SK-N-SH (cell line): ENCODE data around the gene PARD3B. TPM values are rescaled to one million over a fixed set of nuclear protein-coding genes. Genes with fewer than 3 reads are reported as not detected.

ENCODE experiments used
- CTCF ChIA-PET: fragments of 300-600, 350-600 bp; formaldehyde crosslinking; extraction: SDS; loops from one replicate; lab custom pipeline; 2021; lab: Yijun Ruan, JAX
- POLR2A ChIA-PET: fragments of 350-600 bp; sonication (Branson Sonifier 250); formaldehyde crosslinking; extraction: SDS; loops from one replicate; lab custom pipeline; 2020; ENCODE audit warnings: antibody characterized with exemption, inconsistent platforms; lab: Yijun Ruan, JAX
- DNase-seq: peaks from one replicate; pipeline ENCODE4 v3.0.0; 2012
- H2AFZ ChIP-seq: fragments of 200-600 bp; sonication (generic); 2 replicates; pipeline ENCODE4 v1.8.1; 2016; ENCODE audit warnings: antibody characterized with exemption, mild to moderate bottlenecking, low read depth
- H3F3A ChIP-seq: fragments of 200-600 bp; sonication (generic); replicated peaks from 2 replicates; pipeline ENCODE3; 2016; ENCODE audit warnings: antibody characterized with exemption, mild to moderate bottlenecking; ENCODE audit not compliant: insufficient read depth
- H3K27ac ChIP-seq, 2 experiments: fragments of 200-500 bp in 1 of 2; fragments of 200-600 bp in 1 of 2; sonication (Bioruptor generic) in 1 of 2; sonication (generic), shearing (Covaris generic) in 1 of 2; 2 replicates each; pipeline versions ENCODE4 v1.5.1 to v1.6.1; 2014 to 2016; ENCODE audit warnings: low read depth in 2 of 2, inconsistent platforms in 1 of 2, low read length in 1 of 2, mild to moderate bottlenecking in 1 of 2, mixed read lengths in 1 of 2
- H3K27me3 ChIP-seq: fragments of 200-600 bp; sonication (generic), shearing (Covaris generic); 2 replicates; pipeline ENCODE4 v1.6.1; 2016; ENCODE audit warnings: mixed run types; ENCODE audit not compliant: insufficient read depth
- H3K36me3 ChIP-seq, 2 experiments: fragments of 200-500 bp in 1 of 2; fragments of 200-600 bp in 1 of 2; sonication (Bioruptor generic) in 1 of 2; sonication (generic) in 1 of 2; replicated peaks in 1 of 2; 2 replicates each; pipeline versions ENCODE3 to v1.5.1; 2014 to 2016; ENCODE audit warnings: low read length in 1 of 2, mild to moderate bottlenecking in 1 of 2; ENCODE audit not compliant: insufficient read depth in 2 of 2, control insufficient read depth in 1 of 2
- H3K4me1 ChIP-seq, 2 experiments: fragments of 200-500 bp in 1 of 2; fragments of 200-600 bp in 1 of 2; sonication (Bioruptor generic) in 1 of 2; sonication (generic), shearing (Covaris generic) in 1 of 2; 2 replicates each; pipeline versions ENCODE4 v1.5.1 to v1.6.1; 2014 to 2016; ENCODE audit warnings: low read depth in 1 of 2, low read length in 1 of 2, mixed run types in 1 of 2; ENCODE audit not compliant: insufficient read depth in 2 of 2, control insufficient read depth in 1 of 2
- H3K4me2 ChIP-seq: fragments of 200-600 bp; sonication (generic), shearing (Covaris generic); 2 replicates; pipeline ENCODE4 v1.6.1; 2017; ENCODE audit warnings: mixed run types
- H3K4me3 ChIP-seq, 2 experiments: fragments of 200-500 bp in 1 of 2; fragments of 200-600 bp in 1 of 2; sonication (Bioruptor generic) in 1 of 2; sonication (generic), shearing (Covaris generic) in 1 of 2; 2 replicates each; pipeline versions ENCODE4 v1.5.1 to v1.8.1; 2014 to 2016; ENCODE audit warnings: low read depth in 2 of 2, inconsistent platforms in 1 of 2, low read length in 1 of 2, mild to moderate bottlenecking in 1 of 2, mixed read lengths in 1 of 2, moderate library complexity in 1 of 2
- H3K79me2 ChIP-seq: fragments of 200-600 bp; sonication (generic); 2 replicates; pipeline ENCODE4 v1.8.1; 2017; ENCODE audit warnings: mild to moderate bottlenecking; ENCODE audit not compliant: insufficient read depth
- H3K9ac ChIP-seq: fragments of 200-600 bp; sonication (generic); 2 replicates; pipeline ENCODE4 v1.6.1; 2017; ENCODE audit warnings: mixed run types
- H3K9me2 ChIP-seq: fragments of 200-600 bp; sonication (generic); 2 replicates; pipeline ENCODE4 v1.6.1; 2017; ENCODE audit warnings: mixed run types
- H3K9me3 ChIP-seq: fragments of 200-600 bp; sonication (generic); 2 replicates; pipeline ENCODE4 v1.6.1; 2017; ENCODE audit warnings: mixed run types, mild to moderate bottlenecking, moderate library complexity
- H4K20me1 ChIP-seq: fragments of 200-600 bp; sonication (generic); 2 replicates; pipeline ENCODE4 v1.6.1; 2017; ENCODE audit warnings: mild to moderate bottlenecking, mixed run types; ENCODE audit not compliant: insufficient read depth
- CHD2 ChIP-seq: fragments of 150-350 bp; IDR thresholded peaks from 2 replicates; pipeline ENCODE4 v1.6.1; 2018; ENCODE audit warnings: low read length; ENCODE audit not compliant: partially characterized antibody
- EP300 ChIP-seq, 2 experiments: IDR thresholded peaks; 2 replicates each; pipeline versions ENCODE4 v1.4.0 to v1.6.1; 2012; ENCODE audit warnings: borderline replicate concordance in 1 of 2, low read depth in 1 of 2, low read length in 1 of 2
- EZH2phosphoT487 ChIP-seq: fragments of 200-600 bp; sonication (generic); IDR thresholded peaks from 2 replicates; pipeline ENCODE4 v1.6.1; 2017; ENCODE audit warnings: low read depth, mixed run types, mild to moderate bottlenecking, antibody characterized with exemption, moderate library complexity, borderline replicate concordance
- NFIC ChIP-seq: IDR thresholded peaks from 2 replicates; pipeline ENCODE4 v1.4.0; 2012; ENCODE audit warnings: borderline replicate concordance
- SMC3 ChIP-seq: IDR thresholded peaks from 2 replicates; pipeline ENCODE4 v1.6.1; 2012; ENCODE audit warnings: low read depth, low read length, improper control_type of control experiment
- TAF1 ChIP-seq: IDR thresholded peaks from 2 replicates; pipeline ENCODE4 v1.6.1; 2012; ENCODE audit warnings: low read depth, mild to moderate bottlenecking, low read length, moderate library complexity, borderline replicate concordance
- TCF12 ChIP-seq: IDR thresholded peaks from 2 replicates; pipeline ENCODE4 v1.4.0; 2012
- TEAD4 ChIP-seq: IDR thresholded peaks from 2 replicates; pipeline ENCODE4 v1.4.0; 2012; ENCODE audit warnings: mild to moderate bottlenecking, borderline replicate concordance; ENCODE audit not compliant: insufficient read depth
- YY1 ChIP-seq: IDR thresholded peaks from 2 replicates; pipeline ENCODE4 v1.4.0; 2012; ENCODE audit warnings: low read depth, mild to moderate bottlenecking
- WGBS: methylation state at CpG from one replicate; pipeline ENCODE4 v1.1.6; 2017; ENCODE audit warnings: low lambda C conversion rate; 5-methylcytosine and 5-hydroxymethylcytosine counted together
- polyA plus RNA-seq, 3 experiments: library from polyadenylated mRNA; depleted of rRNA; stranded (reverse); fragments of >200 nt; gene quantifications; 2 replicates each; pipeline ENCODE4 v1.2.3, GENCODE V29; 2012
- TF ChIP-seq, protein P1 (sequence below): IDR thresholded peaks from 2 replicates; pipeline ENCODE4 v1.4.0; 2012; ENCODE audit warnings: low read depth, borderline replicate concordance
- TF ChIP-seq, protein P2 (sequence below): IDR thresholded peaks from 2 replicates; pipeline ENCODE4 v1.6.1; 2012; ENCODE audit warnings: mild to moderate bottlenecking, low read depth, low read length, moderate library complexity
- TF ChIP-seq, protein P3 (sequence below): IDR thresholded peaks from 2 replicates; pipeline ENCODE4 v1.4.0; 2012; ENCODE audit warnings: low read depth, borderline replicate concordance
- TF ChIP-seq, protein P4 (sequence below): IDR thresholded peaks from 2 replicates; pipeline ENCODE4; 2012

Gene PARD3B
- polyA plus RNA-seq, 1 of the 3 experiments (the other 2 are of a cell fraction), result 0.87 TPM

DNA sequence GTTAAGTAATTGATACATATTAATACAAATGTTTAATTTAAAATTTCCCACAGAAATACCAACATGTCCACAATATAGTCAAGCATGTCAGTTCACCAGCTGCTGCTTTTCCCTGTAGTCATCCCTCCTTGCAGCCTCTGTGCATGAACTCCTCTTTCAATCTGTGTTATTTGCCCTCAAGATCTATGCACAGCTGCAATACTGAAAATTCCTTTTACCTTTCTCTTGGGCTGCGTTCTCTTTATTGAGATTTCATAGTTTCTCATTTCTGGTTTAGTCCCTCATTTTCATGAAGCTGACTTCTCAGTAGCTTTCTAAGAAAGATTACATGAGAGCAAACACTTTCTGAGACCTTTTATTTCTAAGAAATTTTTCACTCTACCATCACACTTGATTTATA is 464.9 kb downstream of the PARD3B start:
- DNase-seq, result no peak
- WGBS, result 4% methylated on average over 1 of the region's 1 CpG
- H3K36me3 ChIP-seq, result no peaks in the 10 kb centered on the region
- TF ChIP-seq TCF12 (no peak), NFIC (no peak)
- TF ChIP-seq, protein P1, sequence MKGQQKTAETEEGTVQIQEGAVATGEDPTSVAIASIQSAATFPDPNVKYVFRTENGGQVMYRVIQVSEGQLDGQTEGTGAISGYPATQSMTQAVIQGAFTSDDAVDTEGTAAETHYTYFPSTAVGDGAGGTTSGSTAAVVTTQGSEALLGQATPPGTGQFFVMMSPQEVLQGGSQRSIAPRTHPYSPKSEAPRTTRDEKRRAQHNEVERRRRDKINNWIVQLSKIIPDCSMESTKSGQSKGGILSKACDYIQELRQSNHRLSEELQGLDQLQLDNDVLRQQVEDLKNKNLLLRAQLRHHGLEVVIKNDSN, result no peak
- H2AFZ ChIP-seq, result no peak overlapping the region
- no peak overlapping the region for H3K4me2 ChIP-seq
- no peak overlapping the region for H3K4me3 ChIP-seq
- POLR2A ChIA-PET, result no interaction called here
- H3K9ac ChIP-seq, result no peak overlapping the region
- H3K27ac ChIP-seq, result no peak overlapping the region
- no peaks in the 10 kb centered on the region for H4K20me1 ChIP-seq
- H3K9me3 ChIP-seq, result no peaks in the 10 kb centered on the region
- H3K4me1 ChIP-seq, result peaks cover 0 to 2% of the 10 kb centered on the region in 2 experiments; a peak in 1 of 4 replicates
- no peaks in the 10 kb centered on the region for H3K79me2 ChIP-seq
- H3F3A ChIP-seq, result no peaks in the 10 kb centered on the region
- no peaks in the 10 kb centered on the region for H3K27me3 ChIP-seq
- no peaks in the 10 kb centered on the region for H3K9me2 ChIP-seq
- CTCF ChIA-PET, result no interaction called here

DNA sequence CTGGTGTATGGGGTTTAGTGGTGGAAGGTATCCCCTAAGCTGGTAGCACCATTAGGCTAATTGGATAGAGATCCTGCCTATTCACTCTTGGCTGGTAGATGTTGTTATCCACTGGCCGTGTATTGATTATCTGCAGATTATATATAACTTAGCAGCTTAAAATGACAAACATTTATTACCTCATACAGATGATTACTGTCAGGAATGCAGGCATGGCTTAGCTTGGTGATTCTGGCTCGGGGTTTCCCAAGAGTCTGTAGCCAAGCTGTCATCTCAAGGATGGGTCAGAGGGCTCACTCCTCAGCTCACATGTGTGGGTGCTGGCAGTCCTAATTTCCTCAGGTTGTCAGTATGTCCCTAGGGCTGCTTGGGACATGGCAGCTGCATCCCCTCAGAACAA is 465.8 kb downstream of the PARD3B start:
- Histone ChIP-seq H3K4me2 (no peak overlapping the region), H3K27ac (no peak overlapping the region), H3K4me1 (peaks cover 0 to 2% of the 10 kb centered on the region in 2 experiments; a peak in 1 of 4 replicates), H3K9ac (no peak overlapping the region), H3K9me2 (no peaks in the 10 kb centered on the region), H3K36me3 (no peaks in the 10 kb centered on the region), H4K20me1 (no peaks in the 10 kb centered on the region), H3K9me3 (no peaks in the 10 kb centered on the region), H3K79me2 (no peaks in the 10 kb centered on the region), H3F3A (no peaks in the 10 kb centered on the region), H2AFZ (no peak overlapping the region), H3K4me3 (no peak overlapping the region), H3K27me3 (no peaks in the 10 kb centered on the region)
- 94% methylated on average over 2 of the region's 2 CpGs for WGBS
- POLR2A ChIA-PET, result no interaction called here
- CTCF ChIA-PET, result no interaction called here
- DNase-seq, result no peak
- TF ChIP-seq SMC3, result no peak

DNA sequence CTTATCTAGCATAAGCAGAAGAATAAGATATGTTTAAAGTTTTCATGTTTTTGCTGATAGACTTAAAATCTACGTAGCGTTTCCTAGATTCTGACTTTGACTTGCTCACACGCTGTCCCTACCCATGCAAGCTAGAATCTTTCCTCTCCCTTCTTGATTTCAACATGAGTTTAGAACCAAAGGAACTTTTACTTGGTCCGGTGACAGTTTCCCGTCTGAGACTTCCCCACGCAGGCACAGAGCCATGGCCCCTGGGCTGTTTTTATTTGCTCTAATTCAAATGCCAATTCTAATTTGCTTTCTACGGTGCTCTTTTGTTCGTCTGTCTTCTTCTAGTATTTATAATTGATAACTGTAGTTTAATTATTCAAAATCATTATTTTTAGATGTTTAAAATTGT is 467.7 kb downstream of the PARD3B start:
- H3K4me1 ChIP-seq, result peaks cover 0 to 2% of the 10 kb centered on the region in 2 experiments; a peak in 1 of 4 replicates
- no peaks in the 10 kb centered on the region for H3F3A ChIP-seq
- no peaks in the 10 kb centered on the region for H3K79me2 ChIP-seq
- no peak overlapping the region for H3K27ac ChIP-seq
- H3K9ac ChIP-seq, result no peak overlapping the region
- CTCF ChIA-PET, result no interaction called here
- H4K20me1 ChIP-seq, result no peaks in the 10 kb centered on the region
- POLR2A ChIA-PET, result no interaction called here
- no peaks in the 10 kb centered on the region for H3K9me2 ChIP-seq
- no peak overlapping the region for H2AFZ ChIP-seq
- no peaks in the 10 kb centered on the region for H3K36me3 ChIP-seq
- H3K27me3 ChIP-seq, result no peaks in the 10 kb centered on the region
- DNase-seq, result no peak
- no peak overlapping the region for H3K4me2 ChIP-seq
- no peak overlapping the region for H3K4me3 ChIP-seq
- H3K9me3 ChIP-seq, result no peaks in the 10 kb centered on the region
- WGBS, result 94% methylated on average over 8 of the region's 8 CpGs
- TF ChIP-seq TAF1 (no peak), EP300 (IDR thresholded peaks at IDR 0.05; ENCODE audit: borderline replicate concordance in 1 of 2, low read depth in 1 of 2, low read length in 1 of 2) (no peak), CHD2 (no peak), EZH2phosphoT487 (no peak), TEAD4 (no peak), YY1 (no peak), SMC3 (no peak)
- TF ChIP-seq, protein P2, sequence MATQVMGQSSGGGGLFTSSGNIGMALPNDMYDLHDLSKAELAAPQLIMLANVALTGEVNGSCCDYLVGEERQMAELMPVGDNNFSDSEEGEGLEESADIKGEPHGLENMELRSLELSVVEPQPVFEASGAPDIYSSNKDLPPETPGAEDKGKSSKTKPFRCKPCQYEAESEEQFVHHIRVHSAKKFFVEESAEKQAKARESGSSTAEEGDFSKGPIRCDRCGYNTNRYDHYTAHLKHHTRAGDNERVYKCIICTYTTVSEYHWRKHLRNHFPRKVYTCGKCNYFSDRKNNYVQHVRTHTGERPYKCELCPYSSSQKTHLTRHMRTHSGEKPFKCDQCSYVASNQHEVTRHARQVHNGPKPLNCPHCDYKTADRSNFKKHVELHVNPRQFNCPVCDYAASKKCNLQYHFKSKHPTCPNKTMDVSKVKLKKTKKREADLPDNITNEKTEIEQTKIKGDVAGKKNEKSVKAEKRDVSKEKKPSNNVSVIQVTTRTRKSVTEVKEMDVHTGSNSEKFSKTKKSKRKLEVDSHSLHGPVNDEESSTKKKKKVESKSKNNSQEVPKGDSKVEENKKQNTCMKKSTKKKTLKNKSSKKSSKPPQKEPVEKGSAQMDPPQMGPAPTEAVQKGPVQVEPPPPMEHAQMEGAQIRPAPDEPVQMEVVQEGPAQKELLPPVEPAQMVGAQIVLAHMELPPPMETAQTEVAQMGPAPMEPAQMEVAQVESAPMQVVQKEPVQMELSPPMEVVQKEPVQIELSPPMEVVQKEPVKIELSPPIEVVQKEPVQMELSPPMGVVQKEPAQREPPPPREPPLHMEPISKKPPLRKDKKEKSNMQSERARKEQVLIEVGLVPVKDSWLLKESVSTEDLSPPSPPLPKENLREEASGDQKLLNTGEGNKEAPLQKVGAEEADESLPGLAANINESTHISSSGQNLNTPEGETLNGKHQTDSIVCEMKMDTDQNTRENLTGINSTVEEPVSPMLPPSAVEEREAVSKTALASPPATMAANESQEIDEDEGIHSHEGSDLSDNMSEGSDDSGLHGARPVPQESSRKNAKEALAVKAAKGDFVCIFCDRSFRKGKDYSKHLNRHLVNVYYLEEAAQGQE, result no peak
- TF ChIP-seq, protein P3, sequence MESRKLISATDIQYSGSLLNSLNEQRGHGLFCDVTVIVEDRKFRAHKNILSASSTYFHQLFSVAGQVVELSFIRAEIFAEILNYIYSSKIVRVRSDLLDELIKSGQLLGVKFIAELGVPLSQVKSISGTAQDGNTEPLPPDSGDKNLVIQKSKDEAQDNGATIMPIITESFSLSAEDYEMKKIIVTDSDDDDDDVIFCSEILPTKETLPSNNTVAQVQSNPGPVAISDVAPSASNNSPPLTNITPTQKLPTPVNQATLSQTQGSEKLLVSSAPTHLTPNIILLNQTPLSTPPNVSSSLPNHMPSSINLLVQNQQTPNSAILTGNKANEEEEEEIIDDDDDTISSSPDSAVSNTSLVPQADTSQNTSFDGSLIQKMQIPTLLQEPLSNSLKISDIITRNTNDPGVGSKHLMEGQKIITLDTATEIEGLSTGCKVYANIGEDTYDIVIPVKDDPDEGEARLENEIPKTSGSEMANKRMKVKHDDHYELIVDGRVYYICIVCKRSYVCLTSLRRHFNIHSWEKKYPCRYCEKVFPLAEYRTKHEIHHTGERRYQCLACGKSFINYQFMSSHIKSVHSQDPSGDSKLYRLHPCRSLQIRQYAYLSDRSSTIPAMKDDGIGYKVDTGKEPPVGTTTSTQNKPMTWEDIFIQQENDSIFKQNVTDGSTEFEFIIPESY, result no peak
- TF ChIP-seq, protein P4, sequence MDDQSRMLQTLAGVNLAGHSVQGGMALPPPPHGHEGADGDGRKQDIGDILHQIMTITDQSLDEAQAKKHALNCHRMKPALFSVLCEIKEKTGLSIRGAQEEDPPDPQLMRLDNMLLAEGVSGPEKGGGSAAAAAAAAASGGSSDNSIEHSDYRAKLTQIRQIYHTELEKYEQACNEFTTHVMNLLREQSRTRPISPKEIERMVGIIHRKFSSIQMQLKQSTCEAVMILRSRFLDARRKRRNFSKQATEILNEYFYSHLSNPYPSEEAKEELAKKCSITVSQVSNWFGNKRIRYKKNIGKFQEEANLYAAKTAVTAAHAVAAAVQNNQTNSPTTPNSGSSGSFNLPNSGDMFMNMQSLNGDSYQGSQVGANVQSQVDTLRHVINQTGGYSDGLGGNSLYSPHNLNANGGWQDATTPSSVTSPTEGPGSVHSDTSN, result no peak
- TF ChIP-seq, protein P1, result no peak
